Suprapubic skin (tissue), 4 donors: ENCODE measurements around the gene DEPP1. TPM values are rescaled to one million over a fixed set of nuclear protein-coding genes. Genes with fewer than 3 reads are reported as not detected.

Experiments used
- DNase-seq, 2 donors: peaks; one replicate each; pipeline ENCODE4 v3.0.0-alpha.2; 2019; ENCODE audit warnings: low spot score in 2 of 2
- H3K27ac ChIP-seq: fragments of 200-600 bp; sonication (generic); one replicate; pipeline ENCODE4 v1.5.1; 2019
- H3K27me3 ChIP-seq: fragments of 200-600 bp; sonication (generic); one replicate; pipeline ENCODE4 v1.5.1; 2019
- H3K36me3 ChIP-seq: fragments of 200-600 bp; sonication (generic); one replicate; pipeline ENCODE4 v1.5.1; 2019
- H3K4me1 ChIP-seq: fragments of 200-600 bp; sonication (generic); one replicate; pipeline ENCODE4 v1.5.1; 2019
- H3K4me3 ChIP-seq: fragments of 200-600 bp; sonication (generic); one replicate; pipeline ENCODE4 v1.5.1; 2019; ENCODE audit warnings: mild to moderate bottlenecking
- H3K9me3 ChIP-seq: fragments of 200-600 bp; sonication (generic); one replicate; pipeline ENCODE4 v1.5.1; 2019
- EP300 ChIP-seq: sonication (generic); formaldehyde crosslinking; IDR thresholded peaks from one replicate; pipeline ENCODE4 v1.6.1; 2017; ENCODE audit warnings: antibody characterized with exemption
- POLR2A ChIP-seq, 2 donors: fragments of 450-650 bp; IDR thresholded peaks; one replicate each; pipeline ENCODE4 v1.6.1; 2017; ENCODE audit warnings: antibody characterized with exemption in 2 of 2, mild to moderate bottlenecking in 2 of 2, moderate library complexity in 2 of 2
- POLR2AphosphoS5 ChIP-seq, 3 donors: sonication (generic); formaldehyde crosslinking; IDR thresholded peaks; one replicate each; pipeline ENCODE4 v1.6.1; 2017; ENCODE audit warnings: antibody characterized with exemption in 3 of 3
- WGBS: methylation state at CpG from one replicate; pipeline ENCODE4 v1.1.5; 2018; 5-methylcytosine and 5-hydroxymethylcytosine counted together
- total RNA-seq, 4 donors: library from RNA; depleted of rRNA; stranded (reverse); fragments of >200 nt; gene quantifications; one replicate each; pipeline ENCODE4 v1.1.0, GENCODE V29; 2016
- TF ChIP-seq, protein P1 (sequence below), 2 donors: fragments of 200-600 bp in 1 of 2; fragments of 450-650 bp in 1 of 2; sonication (generic) in 1 of 2; IDR thresholded peaks; one replicate each; pipeline ENCODE4 v1.5.1; 2016 to 2019; ENCODE audit warnings: antibody characterized with exemption in 2 of 2, mild to moderate bottlenecking in 1 of 2, moderate library complexity in 1 of 2

Gene DEPP1
- total RNA-seq, 4 donors from 2014 or later: 27.5 to 101 (median 38.2) TPM

GRCh38 chr10:44976352-44977198 lies 2.0 kb downstream of the DEPP1 start:
- H3K4me1 ChIP-seq: peaks cover 68% of the 10 kb centered on the region
- H3K36me3 ChIP-seq: peaks cover 2% of the 10 kb centered on the region
- no peak for TF ChIP-seq POLR2AphosphoS5 (IDR thresholded peaks at IDR 0.05)
- TF ChIP-seq POLR2A (IDR thresholded peaks at IDR 0.05): no peak
- TF ChIP-seq EP300: no peak
- TF ChIP-seq, protein P1, sequence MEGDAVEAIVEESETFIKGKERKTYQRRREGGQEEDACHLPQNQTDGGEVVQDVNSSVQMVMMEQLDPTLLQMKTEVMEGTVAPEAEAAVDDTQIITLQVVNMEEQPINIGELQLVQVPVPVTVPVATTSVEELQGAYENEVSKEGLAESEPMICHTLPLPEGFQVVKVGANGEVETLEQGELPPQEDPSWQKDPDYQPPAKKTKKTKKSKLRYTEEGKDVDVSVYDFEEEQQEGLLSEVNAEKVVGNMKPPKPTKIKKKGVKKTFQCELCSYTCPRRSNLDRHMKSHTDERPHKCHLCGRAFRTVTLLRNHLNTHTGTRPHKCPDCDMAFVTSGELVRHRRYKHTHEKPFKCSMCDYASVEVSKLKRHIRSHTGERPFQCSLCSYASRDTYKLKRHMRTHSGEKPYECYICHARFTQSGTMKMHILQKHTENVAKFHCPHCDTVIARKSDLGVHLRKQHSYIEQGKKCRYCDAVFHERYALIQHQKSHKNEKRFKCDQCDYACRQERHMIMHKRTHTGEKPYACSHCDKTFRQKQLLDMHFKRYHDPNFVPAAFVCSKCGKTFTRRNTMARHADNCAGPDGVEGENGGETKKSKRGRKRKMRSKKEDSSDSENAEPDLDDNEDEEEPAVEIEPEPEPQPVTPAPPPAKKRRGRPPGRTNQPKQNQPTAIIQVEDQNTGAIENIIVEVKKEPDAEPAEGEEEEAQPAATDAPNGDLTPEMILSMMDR (IDR thresholded peaks at IDR 0.05): no peak
- H3K27me3 ChIP-seq: no peaks in the 10 kb centered on the region
- peak overlapping the region; percentile 44 for H3K4me3 ChIP-seq
- peak in 1 of 2 donors; percentile 72 for DNase-seq
- 89% methylated on average over 9 of the region's 9 CpGs for WGBS
- peak overlapping the region; percentile 82 for H3K27ac ChIP-seq
- no peaks in the 10 kb centered on the region for H3K9me3 ChIP-seq

DNA sequence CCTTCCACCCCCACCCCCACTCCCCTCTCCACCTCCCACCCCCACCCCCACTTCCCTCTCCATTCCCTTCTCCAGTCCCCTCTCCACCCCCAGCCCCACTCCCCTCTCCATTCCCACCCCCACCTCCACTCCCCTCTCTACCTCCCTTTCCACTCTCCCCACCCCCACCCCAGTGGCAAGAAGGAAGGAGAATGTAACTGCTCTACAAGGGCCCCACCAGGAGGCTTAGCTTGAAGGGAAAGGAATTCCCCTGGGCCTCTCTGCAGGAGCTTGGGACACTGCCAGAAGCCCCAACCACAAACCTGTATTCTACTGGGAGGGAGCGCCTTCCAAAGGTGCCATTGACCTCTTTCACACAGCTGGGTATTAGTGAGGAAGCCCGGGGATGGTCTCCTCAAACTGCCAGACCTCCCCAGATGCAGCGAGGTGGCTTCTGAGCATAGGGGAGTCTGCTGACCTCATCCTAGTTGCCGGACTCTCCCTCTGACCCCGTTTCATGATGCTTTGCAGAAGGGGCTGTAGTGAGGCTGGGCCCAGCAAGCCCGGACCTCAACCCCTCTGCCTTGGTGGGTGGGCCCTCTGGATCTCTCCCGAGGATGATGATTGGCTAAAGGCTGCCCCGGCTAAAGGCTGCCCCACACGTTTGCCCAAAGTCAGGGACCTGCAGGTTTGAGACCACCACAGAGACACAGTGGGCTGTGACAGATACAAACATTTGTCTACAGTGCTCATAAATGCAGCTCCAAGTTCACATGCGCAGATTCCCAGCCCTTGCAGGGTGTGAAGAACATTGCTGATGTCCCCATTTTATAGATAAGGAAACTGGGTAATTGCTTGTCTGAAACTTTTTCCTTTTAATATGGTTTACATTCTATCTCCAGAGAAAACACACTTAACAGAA lies 2.9 kb downstream of the DEPP1 start:
- WGBS: 52% methylated on average over 9 of the region's 10 CpGs
- H3K36me3 ChIP-seq: peaks cover 10% of the 10 kb centered on the region
- peak overlapping the region; percentile 44 for H3K4me3 ChIP-seq
- H3K27ac ChIP-seq: no peak overlapping the region
- no peaks in the 10 kb centered on the region for H3K9me3 ChIP-seq
- no peaks in the 10 kb centered on the region for H3K27me3 ChIP-seq
- TF ChIP-seq EP300 (no peak), POLR2A (IDR thresholded peaks at IDR 0.05) (no peak), POLR2AphosphoS5 (IDR thresholded peaks at IDR 0.05) (no peak)
- TF ChIP-seq, protein P1 (IDR thresholded peaks at IDR 0.05): no peak
- peak; percentile 70 to 73 for DNase-seq
- H3K4me1 ChIP-seq: peaks cover 59% of the 10 kb centered on the region

GRCh38 chr10:44974628-44975430 lies 3.8 kb downstream of the DEPP1 start:
- no peaks in the 10 kb centered on the region for H3K9me3 ChIP-seq
- DNase-seq: peak; percentile 78 to 83
- H3K27ac ChIP-seq: peak overlapping the region; percentile 57
- H3K4me1 ChIP-seq: peaks cover 51% of the 10 kb centered on the region
- peak overlapping the region; percentile 42 for H3K4me3 ChIP-seq
- H3K36me3 ChIP-seq: peaks cover 12% of the 10 kb centered on the region
- no peaks in the 10 kb centered on the region for H3K27me3 ChIP-seq
- no peak for TF ChIP-seq EP300
- TF ChIP-seq, protein P1 (IDR thresholded peaks at IDR 0.05): peak; percentile 87 to 98
- no peak for TF ChIP-seq POLR2AphosphoS5 (IDR thresholded peaks at IDR 0.05)
- 7% methylated on average over 22 of the region's 46 CpGs for WGBS

DNA sequence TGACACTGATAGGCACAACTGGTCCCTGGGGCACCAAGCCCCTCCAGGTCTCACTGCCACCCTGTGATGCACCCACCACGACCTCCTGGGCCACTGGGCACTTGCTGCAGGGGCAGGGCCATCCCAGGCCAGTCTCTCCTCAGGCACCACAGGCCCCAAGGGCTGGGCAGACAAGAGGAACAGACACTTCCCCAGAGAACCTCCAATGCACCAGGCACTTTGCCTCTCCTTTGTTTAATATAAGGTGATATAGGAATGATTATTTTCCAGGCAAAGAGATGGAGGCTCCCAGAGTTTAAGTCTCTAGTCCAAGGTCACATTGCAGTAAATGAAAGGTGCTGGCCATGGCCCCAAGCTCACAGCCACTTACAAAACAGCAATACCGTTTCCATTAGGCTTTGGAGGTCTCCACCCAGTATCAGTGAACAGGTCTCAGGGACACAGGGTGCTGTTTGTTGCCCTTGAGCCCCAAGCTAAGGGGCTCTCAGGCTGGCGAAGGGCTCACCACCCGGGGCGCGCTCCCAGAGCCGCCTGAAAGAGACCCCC lies 4.5 kb downstream of the DEPP1 start:
- TF ChIP-seq POLR2AphosphoS5 (IDR thresholded peaks at IDR 0.05) (no peak), POLR2A (IDR thresholded peaks at IDR 0.05) (no peak), EP300 (no peak)
- TF ChIP-seq, protein P1 (IDR thresholded peaks at IDR 0.05): no peak
- peak overlapping the region; percentile 42 for H3K4me3 ChIP-seq
- 67% methylated on average over 1 of the region's 7 CpGs for WGBS
- H3K27ac ChIP-seq: peak overlapping the region; percentile 57
- H3K9me3 ChIP-seq: no peaks in the 10 kb centered on the region
- H3K4me1 ChIP-seq: peaks cover 44% of the 10 kb centered on the region
- H3K27me3 ChIP-seq: no peaks in the 10 kb centered on the region
- no peak for DNase-seq
- H3K36me3 ChIP-seq: peaks cover 12% of the 10 kb centered on the region
